SK-N-DZ (cell line): Measurements from ENCODE around the gene PTMS.

Source experiments
- DNase-seq: peaks from one replicate; pipeline ENCODE4 v3.0.0-alpha.2; 2015; ENCODE audit warnings: low spot score

The PTMS gene

DNA sequence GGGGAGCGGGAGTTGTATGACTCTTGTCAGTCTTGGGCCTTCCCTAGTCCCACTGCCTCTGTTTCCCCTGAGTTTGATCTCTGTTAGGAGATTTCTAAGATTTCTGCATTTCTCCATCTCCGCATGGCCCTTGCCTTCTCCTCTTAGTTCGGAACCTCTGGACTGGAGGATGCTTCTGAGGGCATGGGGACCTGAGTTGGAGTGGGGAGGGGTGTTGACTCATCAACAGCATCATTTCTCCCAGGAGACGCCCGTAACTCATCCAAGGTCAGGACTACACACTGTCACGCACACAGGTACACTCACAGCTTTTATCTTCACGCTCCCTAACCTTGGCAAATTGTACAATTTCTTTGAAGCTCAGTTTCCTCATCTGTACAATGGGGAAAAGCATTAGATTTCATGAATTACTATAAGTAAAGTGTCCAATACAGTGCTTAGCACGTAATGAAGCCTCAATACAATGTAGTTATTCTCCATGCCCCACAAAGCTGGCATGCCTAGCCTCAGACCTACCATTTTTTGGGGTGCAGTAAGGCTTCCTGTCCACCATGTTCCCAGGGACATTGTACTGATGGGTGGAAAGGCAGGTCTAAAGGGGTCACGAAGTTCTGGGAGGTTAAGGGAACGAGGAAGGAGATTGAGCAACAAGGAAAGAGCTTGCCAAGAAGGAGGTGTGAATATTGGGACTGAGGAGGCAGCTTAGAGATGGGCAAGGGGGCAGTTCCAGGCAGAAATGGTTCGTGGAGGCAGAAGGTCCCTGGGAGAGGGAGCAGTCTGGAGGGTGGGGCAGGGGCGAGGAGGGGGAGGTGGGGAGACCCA is 5.6 kb downstream of the PTMS start:
- no peak for DNase-seq

DNA sequence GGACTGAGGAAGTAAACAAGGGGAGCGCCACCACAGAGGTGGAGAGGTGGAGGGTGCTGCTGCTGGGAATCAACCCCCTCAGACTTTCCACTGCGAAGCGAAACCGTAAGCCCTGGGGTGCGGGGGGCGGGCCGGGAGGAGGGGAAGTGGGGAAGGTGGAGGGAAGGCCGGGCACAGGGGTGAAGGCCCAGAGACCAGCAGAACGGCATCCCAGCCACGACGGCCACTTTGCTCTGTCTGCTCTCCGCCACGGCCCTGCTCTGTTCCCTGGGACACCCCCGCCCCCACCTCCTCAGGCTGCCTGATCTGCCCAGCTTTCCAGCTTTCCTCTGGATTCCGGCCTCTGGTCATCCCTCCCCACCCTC is 6.2 kb downstream of the PTMS start, which contains the start of gene LAG3:
TSS of gene LAG3 (plus strand) at position 190 of the 365 bp plus-strand sequence. CDS start 333 bp downstream, outside the sequence.
- DNase-seq = no peak

DNA sequence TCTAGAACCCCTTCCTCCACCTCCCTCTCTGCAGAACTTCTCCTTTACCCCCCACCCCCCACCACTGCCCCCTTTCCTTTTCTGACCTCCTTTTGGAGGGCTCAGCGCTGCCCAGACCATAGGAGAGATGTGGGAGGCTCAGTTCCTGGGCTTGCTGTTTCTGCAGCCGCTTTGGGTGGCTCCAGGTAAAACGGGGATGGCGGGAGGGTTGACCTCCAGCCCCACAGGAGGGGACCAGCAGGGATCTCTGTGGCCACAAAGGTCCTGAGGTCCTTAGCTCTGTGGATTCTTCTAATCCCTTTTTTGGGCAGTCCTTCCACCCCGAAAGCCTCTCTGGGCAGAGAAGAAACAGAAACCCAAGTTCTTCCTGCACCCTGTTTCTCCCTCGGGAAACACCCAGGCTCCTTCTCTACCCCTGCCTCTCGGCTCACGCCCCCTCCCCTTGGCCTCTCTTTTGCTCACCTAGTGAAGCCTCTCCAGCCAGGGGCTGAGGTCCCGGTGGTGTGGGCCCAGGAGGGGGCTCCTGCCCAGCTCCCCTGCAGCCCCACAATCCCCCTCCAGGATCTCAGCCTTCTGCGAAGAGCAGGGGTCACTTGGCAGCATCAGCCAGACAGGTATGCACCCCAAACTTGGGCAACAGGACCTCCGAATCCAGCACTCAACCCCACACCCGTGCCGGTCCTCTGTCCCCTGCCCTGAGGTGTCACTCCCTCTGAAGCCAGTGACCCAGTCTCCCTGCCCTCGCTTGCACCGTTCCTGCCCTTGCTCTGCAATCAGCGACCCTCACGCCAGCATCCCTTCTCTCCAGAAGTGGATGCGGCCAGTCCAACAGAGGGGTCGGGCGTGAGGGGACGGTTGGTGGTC is 6.8 kb downstream of the PTMS start:
- DNase-seq = no peak

DNA sequence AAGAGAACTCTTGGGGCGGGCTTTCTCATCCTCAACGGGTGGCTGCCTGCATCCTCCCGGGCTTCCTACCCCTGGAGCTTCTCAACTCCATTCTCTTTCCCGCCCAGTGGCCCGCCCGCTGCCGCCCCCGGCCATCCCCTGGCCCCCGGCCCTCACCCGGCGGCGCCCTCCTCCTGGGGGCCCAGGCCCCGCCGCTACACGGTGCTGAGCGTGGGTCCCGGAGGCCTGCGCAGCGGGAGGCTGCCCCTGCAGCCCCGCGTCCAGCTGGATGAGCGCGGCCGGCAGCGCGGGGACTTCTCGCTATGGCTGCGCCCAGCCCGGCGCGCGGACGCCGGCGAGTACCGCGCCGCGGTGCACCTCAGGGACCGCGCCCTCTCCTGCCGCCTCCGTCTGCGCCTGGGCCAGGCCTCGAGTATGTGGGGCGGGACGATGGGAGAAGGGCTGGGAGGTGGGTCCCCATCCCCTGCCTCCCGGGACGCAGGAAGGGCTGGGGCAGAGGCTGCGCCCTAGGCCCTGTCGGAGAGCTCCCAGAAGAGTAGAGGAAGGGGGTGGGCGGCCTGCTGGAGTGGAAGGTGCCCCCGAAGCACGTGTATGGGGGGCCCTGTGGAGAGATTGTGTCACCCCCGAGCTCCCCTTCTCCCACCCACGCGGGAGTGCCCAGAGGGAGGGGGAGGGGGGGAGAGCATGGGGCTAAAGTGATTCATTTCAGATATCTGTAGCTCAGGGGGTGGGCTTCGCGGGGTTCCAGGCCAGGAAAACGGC is 7.6 kb downstream of the PTMS start:
- no peak for DNase-seq

DNA sequence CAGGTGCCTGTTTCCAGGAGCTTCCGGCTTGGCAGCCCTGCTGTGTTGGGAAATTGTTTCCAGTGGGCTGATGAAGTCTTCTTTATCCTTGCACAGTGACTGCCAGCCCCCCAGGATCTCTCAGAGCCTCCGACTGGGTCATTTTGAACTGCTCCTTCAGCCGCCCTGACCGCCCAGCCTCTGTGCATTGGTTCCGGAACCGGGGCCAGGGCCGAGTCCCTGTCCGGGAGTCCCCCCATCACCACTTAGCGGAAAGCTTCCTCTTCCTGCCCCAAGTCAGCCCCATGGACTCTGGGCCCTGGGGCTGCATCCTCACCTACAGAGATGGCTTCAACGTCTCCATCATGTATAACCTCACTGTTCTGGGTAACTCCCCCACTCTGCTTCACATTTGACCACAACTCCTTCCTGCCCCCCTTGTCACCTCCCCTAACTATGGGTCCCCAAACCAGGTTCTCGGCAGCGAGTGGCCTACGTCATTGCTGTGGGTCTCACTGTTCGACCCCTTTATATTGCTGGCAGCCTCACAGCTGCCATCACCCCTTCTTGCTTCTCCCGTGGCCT is 8.4 kb downstream of the PTMS start:
- DNase-seq = no peak

DNA sequence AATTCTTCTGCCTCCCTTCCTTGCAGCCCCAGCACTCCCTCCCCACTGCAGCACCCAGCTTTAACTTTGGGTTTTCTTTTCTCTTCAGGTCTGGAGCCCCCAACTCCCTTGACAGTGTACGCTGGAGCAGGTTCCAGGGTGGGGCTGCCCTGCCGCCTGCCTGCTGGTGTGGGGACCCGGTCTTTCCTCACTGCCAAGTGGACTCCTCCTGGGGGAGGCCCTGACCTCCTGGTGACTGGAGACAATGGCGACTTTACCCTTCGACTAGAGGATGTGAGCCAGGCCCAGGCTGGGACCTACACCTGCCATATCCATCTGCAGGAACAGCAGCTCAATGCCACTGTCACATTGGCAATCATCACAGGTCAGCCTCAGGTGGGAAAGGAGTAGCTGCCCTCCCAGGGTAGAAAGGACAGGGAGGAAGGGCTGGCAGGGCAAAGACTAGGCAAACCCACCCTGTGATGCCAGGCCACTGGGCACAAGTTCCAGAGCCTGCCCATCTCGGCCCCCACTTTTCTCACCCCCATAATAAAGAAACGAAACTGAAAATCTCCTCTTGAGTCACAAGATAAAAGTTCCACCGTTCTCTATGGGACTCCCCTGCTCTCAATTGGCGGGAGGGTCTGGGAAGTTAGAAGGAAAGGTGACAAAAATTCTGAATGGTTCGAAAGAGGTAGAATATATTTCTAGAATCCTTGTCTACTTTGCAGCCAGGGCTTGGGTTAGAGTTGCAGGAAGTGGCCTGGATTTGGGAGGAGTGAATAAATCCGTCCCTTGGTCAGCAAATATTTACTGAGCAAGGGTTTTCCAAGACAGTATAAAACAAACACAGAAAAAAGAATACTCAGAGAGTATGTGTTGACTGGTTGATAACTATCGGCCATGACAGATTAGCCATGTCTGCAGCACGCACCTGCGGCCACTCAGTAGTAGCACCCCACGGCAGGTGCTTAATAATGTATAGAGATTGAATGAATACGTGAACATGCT is 9.3 kb downstream of the PTMS start:
- DNase-seq = no peak

DNA sequence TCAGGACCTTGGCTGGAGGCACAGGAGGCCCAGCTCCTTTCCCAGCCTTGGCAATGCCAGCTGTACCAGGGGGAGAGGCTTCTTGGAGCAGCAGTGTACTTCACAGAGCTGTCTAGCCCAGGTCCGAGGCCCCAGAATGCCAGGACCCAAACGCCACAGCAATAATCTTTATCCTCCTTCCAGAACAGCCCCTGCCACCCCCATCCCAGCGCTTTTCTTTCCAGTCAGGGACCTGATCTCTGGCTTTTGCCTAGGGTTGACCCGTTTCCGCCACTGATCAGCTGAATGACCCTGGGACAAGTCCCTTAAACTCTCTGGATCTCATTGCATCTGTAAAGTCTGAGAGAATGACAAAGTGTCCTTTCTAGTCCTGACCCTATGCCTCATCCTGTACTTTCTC is 11.2 kb downstream of the PTMS start:
- DNase-seq = no peak

DNA sequence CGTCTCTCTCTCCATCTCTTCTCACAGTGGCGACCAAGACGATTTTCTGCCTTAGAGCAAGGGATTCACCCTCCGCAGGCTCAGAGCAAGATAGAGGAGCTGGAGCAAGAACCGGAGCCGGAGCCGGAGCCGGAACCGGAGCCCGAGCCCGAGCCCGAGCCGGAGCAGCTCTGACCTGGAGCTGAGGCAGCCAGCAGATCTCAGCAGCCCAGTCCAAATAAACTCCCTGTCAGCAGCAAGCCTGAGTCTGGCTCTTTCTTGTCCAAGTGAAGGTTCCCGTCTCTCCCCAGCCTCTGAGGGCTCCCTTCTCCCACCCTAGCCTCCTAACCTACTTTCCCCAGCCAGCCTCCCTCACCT is 12.0 kb downstream of the PTMS start:
- no peak for DNase-seq

DNA sequence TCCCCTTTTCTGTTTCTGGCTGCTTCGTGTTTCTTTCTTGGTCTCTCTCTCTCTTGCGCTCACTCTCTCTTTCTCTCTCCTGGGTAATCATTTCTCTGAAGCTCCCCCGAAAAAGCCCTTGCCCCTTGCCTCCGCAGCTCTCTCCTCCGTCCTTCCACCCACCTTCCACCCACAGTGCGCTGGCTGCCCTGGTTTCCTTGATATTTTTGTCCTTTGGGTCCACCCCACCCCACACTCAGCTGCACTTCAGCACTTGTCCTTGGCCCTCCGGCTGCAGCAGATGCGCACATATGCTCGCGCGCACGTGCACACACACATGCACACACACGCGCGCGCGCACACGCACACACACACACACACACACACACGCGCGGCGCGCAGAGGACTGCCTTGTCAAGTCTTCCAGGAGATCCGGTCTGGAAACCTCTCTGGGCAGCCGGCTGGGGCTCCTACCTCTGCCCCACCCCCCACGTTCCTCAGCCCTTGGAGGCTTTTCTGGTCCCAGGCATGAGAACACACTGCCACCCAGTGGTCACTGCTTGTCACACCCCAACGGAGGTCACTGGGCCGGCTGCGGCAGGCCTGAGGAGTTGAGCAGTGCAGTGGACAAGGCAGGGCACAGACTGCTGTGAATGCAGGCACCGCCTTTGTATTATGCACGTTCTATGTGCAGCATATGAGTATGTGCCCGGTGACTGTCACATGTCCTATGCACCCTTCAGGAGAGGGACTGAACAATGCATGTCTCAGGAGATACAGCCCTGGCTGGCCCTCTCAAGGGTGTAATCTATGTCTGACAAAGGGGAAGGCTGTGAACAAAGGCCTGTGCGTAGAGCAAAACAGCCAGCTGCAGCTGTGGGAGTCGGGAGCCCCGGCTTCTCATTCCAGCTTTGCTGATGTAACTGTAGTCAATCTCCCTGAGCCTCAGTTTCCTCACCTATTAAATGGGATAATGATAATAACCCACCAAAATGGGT is 12.7 kb downstream of the PTMS start:
- DNase-seq = peak; percentile 95

DNA sequence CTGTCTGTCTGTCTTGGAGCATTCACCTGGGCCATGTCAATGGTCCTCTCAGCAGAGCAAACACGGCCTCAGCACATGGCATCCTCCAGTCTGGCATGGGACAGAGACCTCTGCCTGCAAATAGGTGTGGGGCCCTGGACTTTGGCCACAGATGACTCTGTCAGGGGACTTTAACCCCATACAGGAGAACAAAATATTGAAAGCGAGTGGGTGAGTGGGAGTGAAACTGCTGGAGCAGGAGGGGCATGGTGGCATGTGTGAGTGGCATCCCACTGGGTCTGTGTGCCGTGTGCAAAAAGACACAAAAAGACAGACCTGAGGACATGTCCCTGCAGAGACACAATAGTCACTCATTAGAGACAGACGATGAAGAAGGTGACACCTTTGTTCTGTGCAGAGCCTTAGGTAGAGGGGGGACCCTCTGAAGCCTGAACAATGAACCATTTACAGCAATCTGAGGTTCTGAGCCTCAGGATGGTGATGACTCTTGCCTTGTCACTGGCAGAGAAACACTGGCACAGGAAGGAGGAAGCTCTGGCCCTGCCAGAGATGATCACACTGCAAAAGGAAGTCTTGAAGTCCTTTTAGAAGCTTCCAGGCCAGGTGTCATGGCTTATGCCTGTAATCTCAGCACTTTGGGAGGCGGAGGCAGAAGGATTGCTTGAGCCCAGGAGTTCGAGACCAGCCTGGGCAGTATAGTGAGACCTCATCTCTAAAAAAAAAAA is 13.7 kb downstream of the PTMS start:
- DNase-seq = no peak

DNA sequence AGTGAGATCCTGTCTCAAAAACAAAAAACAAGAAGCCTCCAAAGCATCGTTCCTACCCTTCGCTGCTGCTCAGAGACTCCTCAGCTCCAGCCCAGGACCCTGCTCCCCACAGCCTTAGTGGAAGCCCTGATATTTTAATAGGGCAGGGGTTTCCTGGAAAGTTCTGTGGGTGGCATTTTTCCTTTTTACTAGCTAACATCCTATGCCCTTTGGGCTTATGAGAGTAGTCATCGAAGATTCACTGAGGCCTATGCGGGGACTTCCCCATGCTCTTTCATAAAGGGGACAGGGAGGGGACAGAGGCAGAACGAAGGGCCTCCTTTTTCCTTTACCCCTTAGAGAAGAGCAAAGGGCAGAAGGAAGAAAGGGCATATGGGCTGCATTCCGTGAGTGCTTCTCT is 14.4 kb downstream of the PTMS start:
- DNase-seq = no peak

DNA sequence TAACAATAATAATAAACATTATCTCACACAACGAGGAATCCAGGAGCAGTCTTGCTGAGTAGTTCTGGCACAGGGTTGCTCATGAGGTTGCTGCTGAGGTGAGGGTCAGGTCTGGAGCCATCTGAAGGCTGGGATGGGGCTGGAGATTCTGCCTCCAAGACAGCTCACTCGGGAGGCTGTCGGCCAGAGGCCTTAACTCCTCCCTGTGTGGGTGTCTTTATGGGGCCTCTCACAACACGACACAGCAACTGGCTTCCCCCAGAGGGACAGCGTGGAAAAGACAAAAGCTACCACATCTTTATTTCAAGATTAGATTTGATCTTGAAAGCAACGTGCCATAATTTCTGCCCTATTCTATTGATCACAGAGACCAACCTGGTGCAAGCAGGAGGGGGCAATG is 16.0 kb downstream of the PTMS start:
- no peak for DNase-seq

DNA sequence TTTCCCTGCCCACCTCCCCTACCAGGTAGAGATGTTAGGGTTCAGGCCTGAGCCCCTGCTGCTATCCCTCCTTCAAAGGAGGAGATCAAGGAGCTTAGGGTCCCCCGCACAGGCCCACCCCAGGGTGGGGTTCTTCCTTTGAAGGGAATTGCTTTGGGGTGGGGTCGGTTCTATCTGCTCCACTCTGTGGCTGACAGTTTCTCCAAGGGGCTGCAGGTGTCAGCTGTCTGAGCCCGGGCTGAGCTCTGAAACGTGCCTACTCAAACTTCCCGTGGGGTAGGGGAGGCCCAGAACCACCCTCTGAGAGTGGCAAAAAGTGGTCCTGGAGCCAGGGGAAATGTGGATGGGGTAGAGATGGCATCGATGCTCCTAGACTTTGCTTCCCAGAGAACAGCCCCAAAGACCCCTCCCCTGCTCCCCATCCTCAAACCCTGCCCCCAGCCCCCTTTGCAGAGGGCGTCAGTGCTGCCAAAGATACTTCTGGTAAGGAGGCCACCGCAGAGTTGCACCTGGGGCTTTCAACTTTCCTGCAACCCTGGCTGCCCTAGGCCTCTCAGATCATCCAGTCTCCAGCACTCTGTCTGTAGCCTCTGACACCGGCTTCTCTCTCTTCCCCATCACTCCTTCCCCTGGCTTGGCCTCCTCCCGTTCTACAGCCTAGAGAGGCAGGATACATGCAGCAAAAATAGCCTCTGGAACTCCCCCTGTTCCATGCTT is 16.8 kb downstream of the PTMS start:
- DNase-seq = no peak

DNA sequence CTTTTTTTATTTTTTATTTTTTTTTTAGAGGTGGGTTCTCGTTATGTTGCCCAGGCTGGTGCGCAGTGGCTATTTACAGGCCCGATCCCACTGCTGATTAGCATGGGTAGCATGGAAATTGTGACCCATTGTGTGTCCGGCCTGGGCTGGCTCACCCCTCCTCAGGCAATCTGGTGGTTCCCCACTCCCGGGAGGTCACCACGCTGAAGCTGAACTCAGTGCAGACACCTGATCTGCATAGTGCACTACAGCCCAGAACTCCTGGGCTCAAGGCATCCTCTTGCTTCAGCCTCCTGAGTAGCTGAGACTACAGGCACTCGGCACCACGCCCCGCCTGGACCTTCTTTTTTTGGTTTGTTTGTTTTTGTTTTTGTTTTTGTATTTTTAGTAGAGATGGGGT is 17.7 kb downstream of the PTMS start:
- no peak for DNase-seq

DNA sequence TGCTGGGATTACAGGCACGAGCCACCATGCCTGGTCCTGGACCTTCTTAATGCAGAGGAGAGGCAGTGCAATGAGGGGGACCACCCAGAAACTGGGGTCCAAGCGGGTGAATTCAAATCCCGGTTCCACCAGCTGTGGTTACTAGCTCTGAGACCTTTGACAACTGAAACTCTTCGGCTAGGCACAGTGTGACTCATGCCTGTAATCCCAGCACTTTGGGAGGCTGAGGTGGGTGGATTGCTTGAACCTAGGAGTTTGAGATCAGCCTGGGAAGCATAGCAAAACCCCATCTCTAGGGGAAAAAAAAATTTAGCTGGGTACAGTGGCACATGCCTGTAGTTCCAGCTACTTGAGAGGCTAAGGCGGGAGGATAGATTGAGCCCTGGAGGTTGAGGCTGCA is 18.1 kb downstream of the PTMS start:
- no peak for DNase-seq

DNA sequence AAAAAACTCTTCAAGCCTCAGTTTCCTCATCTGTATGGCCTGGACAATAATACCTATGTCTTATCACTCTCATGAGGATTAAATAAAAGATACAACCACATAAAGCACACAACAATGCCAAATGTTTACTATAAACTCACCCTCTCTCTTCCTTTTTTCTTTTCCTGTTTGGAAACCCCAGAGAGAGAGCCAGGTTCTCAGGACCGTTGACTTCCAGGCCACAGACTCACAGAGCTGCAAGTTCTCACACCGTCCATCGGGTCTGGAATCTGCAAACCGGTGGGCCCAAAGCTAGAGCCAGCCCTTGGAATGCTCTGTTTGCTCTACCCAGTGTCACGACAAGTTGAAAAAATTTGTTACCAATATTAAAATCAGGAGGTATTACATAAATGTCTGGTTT is 18.6 kb downstream of the PTMS start:
- DNase-seq = no peak

DNA sequence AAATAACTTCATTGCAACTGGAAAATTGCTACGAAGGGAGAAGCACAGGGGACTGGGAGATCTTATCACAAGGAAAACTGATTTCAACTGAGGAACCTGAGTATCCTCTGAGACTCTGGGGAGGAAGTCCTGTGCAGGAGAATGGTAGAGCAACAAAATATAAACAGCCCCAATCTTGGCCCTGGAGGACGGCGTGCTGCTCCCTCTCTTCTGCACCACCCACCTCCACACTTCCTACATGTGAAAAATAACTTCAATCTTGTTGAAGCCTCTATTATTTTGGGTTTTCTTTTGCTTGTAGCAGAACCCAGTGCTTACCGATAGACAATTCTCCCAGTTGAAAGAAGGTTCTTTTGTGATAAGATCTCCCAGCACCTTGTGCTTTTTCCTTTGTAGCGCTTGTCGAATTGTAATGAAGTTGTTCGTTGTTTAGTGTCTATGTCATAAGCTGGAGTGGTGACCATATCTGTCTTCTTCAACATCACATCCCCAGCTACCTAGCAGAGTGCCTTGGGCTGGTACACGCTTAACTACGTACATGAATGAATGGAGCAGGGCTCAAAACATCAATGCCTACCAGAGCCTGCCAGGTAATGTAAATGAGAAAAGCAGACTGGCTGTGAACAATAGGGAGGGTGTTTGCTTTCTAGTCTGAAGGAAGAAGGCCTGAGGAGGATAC is 20.4 kb downstream of the PTMS start:
- peak; percentile 83 for DNase-seq
